Duodenal mucosa (tissue), 2 donors: ENCODE results near the gene NDUFC2.
"Not testable (repeated sequence)": the region's sequence is repeated elsewhere in the genome, so short reads cannot be mapped to it uniquely, and the experiment has no call there.

Experiments used
- H3K27ac ChIP-seq: one replicate; pipeline ENCODE4 v1.7.0; 2013; ENCODE audit warnings: low read depth, low read length
- H3K27me3 ChIP-seq, 2 donors: one replicate each; pipeline ENCODE4 v1.7.0; 2013; ENCODE audit warnings: low read length in 2 of 2, control low read depth in 1 of 2; ENCODE audit not compliant: insufficient read depth in 2 of 2, control insufficient read depth in 1 of 2
- H3K36me3 ChIP-seq, 2 donors: one replicate each; pipeline ENCODE4 v1.7.0; 2013; ENCODE audit warnings: low read length in 2 of 2, control low read depth in 1 of 2; ENCODE audit not compliant: insufficient read depth in 2 of 2, control insufficient read depth in 1 of 2
- H3K4me1 ChIP-seq, 2 donors: one replicate each; pipeline ENCODE4 v1.7.0; 2013; ENCODE audit warnings: low read length in 2 of 2, control low read depth in 1 of 2; ENCODE audit not compliant: insufficient read depth in 2 of 2, control insufficient read depth in 1 of 2
- H3K4me3 ChIP-seq, 2 donors: one replicate each; pipeline ENCODE4 v1.7.0; 2013; ENCODE audit warnings: low read length in 2 of 2, low read depth in 1 of 2
- H3K9ac ChIP-seq, 2 donors: one replicate each; pipeline ENCODE4 v1.7.0; 2013; ENCODE audit warnings: low read length in 2 of 2, low read depth in 1 of 2
- H3K9me3 ChIP-seq, 2 donors: one replicate each; pipeline ENCODE4 v1.7.0; 2013; ENCODE audit warnings: low read length in 2 of 2, control low read depth in 1 of 2; ENCODE audit not compliant: control insufficient read depth in 1 of 2

Gene NDUFC2

DNA sequence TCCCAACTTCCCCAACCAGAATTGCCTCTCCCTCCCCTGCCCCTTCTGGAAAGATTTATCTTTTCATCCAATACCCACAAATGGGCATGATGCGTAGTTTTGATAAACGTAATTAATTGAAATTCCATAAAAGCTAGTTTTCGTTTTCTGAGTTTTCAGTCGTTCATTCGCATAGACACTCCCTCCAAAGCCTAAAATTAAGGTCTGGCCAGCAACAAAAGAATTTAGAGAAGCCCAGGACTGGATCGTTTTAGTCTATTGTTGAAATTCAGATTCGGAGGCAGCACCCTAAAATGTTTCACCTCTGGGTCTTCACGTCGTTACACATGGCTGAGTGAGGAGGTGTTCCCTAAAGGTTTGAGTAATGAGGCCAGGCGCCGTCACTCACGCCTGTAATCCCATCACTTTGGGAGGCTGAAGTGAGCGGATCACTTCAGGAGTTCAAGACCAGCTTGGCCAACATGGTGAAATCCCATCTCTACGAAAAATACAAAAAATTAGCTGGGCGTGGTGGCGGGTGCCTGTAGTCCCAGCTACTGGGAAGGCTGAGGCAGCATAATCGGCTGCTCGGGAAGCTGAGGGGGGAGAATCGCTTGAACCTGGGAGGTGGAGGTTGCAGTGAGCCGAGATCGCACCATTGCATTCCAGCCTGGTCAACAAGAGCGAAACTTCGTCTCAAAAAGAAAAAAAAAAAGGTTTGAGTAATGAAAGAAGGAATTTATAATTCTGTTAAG lies 589 bp upstream of the NDUFC2 start:
- no peaks in the 10 kb centered on the region for H3K36me3 ChIP-seq
- H3K4me1 ChIP-seq: peaks cover 28 to 37% of the 10 kb centered on the region in 2 donors
- H3K9ac ChIP-seq: peak overlapping the region; percentile 91 to 96
- no peaks in the 10 kb centered on the region for H3K9me3 ChIP-seq
- H3K27ac ChIP-seq: peak overlapping the region; percentile 1
- H3K4me3 ChIP-seq: peak overlapping the region; percentile 81 to 86
- H3K27me3 ChIP-seq: no peaks in the 10 kb centered on the region

DNA sequence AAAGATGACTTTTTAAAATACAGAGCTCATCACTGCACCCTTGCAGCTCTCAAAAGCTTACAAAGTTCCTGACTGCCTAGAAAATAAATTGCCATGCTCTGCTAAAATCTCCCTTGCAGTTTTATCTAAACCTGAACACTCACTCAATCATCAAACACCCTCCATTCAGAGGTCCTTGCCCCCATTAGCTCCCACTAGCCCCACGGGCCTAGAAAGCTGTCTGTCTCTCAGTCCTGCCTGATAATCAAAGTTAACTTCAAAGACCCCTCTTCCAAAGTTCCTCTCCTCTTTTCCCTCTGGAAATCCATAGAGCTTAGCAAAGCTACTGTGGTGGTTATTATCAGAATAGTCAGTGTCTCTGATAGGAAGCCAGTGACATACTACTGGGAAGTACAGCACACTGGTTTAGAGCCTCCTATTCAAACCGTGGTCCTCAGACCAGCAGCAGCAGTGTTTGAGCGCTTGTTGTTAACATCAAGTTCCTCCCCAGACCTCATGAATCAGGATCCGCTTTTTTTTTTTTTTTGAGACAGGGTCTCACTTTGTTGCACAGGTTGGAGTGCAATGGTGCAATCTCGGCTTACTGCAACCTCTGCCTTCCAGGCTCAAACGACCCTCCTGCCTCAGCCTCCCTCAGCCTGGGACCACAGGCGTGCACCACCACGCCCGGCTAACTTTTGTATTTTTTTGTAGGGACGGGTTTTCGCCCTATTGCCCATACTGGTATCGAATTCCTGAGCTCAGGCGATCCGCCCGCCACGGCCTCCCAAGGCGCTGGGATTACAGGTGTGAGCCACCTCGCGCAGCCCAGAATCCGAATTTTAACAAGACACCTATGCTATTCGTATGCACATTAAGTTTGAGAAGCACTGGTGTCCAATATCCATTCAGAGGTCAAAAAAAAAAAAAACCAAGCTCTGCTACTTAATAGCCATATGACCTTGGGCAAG lies 1.2 kb downstream of the NDUFC2 start:
- Histone ChIP-seq H3K27ac (no peak overlapping the region), H3K27me3 (no peaks in the 10 kb centered on the region), H3K9me3 (no peaks in the 10 kb centered on the region), H3K9ac (peak overlapping the region; percentile 91 to 96), H3K4me3 (peak overlapping the region; percentile 81 to 86), H3K36me3 (no peaks in the 10 kb centered on the region), H3K4me1 (peaks cover 29 to 42% of the 10 kb centered on the region in 2 donors)

DNA sequence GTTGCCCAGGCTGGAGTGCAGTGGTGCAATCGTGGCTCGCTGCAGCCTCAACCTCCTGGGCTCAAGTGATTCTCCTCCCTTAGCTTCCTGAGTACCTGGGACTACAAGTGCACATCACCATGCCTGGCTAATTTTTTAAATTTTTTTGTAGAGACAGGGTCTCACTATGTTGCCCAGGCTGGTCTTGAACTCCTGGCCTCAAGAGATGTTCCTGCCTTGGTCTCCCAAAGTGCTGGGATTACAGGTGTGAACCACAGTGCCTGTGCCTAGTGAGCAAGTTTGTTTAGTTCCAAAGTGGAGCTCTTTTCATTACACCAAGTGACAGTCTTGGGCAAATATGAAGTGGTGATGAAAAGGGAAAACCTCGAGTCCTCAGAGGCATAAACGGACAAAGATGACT lies 2.1 kb downstream of the NDUFC2 start:
- H3K36me3 ChIP-seq, H3K27me3 ChIP-seq, H3K27ac ChIP-seq, H3K9me3 ChIP-seq, H3K9ac ChIP-seq: not testable (repeated sequence)
- Histone ChIP-seq H3K4me1 (peaks cover 34 to 42% of the 10 kb centered on the region in 2 donors), H3K4me3 (peak overlapping the region; percentile 81 to 86)

DNA sequence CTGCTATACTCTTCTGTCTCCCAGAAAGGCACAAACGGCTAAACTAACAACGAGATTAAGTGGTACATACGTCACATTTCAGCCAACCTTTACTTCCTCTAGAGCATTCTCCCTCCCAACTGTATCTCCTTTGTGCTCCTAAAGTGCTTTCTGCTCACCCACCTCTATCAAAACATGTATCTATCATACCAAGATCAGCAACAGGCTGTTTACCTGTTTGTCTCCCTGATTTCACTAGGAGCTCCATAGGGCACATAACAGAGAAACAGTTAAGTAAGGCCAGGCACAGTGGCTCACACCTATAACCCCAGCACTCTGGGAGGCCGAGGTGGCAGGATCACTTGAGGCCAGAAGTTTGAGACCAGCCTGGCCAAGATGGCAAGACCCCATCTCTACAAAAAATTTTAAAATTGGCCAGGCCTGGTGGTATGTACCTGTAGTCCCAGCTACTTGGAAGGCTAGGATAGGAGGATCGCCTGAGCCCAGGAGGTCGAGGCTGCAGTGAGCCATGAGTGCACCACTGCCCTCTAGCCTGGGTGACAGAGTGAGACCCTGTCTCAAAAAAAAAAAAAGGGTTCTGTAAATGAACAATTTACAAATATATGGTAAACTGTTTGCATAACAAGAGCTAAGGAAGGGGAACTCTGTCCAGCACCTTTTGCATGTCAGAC lies 2.8 kb downstream of the NDUFC2 start:
- Histone ChIP-seq H3K9ac (no peak overlapping the region), H3K9me3 (no peaks in the 10 kb centered on the region), H3K4me3 (peak overlapping the region in 1 of 2 donors; percentile 16), H3K4me1 (peaks cover 38 to 42% of the 10 kb centered on the region in 2 donors), H3K27ac (no peak overlapping the region), H3K27me3 (no peaks in the 10 kb centered on the region), H3K36me3 (peaks cover 0 to 11% of the 10 kb centered on the region in 2 donors)

DNA sequence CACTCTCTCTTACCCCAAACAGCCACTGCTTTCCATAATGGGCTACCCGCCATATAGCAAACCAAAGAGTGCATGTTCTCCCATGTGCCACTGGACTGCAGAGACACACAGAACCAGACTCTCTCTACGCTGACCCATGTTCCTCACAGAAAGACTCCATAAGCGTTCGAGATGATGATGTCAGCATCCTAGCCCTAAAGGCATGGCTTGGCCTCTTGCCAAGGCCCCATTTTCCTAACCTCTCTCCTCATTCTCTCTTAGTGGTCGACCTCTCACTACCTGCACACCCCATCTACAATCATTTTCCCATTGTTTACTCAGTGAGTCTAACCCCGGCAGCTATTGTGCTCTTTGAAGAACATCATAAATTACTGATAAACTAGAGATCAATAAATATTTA lies 4.9 kb downstream of the NDUFC2 start:
- Histone ChIP-seq H3K27me3 (no peaks in the 10 kb centered on the region), H3K4me3 (no peak overlapping the region), H3K27ac (no peak overlapping the region), H3K9me3 (no peaks in the 10 kb centered on the region), H3K9ac (no peak overlapping the region), H3K36me3 (peaks cover 10 to 33% of the 10 kb centered on the region in 2 donors), H3K4me1 (peaks cover 38% of the 10 kb centered on the region in 2 donors)

DNA sequence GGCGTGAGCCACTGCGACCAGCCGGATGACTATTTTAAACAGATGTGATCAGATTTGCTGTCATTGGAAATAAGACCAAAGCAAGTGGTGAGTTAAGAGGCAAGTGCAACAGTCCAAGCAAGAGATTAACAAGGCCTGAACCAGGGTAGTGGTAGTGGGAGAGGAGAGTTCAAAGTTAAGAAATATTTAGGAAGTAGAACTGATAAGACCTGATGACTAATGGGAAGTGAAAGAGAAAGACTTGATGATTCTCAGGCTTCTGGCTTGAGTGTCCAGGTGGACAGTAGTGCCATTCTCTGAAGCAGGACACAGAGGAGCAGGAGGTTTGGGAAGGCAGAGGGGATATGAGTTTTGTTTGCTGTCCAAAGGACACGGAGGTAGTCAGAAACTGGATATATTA lies 7.2 kb downstream of the NDUFC2 start:
- Histone ChIP-seq H3K27me3 (no peaks in the 10 kb centered on the region), H3K9ac (no peak overlapping the region), H3K9me3 (no peaks in the 10 kb centered on the region), H3K4me1 (peaks cover 23 to 34% of the 10 kb centered on the region in 2 donors), H3K4me3 (no peak overlapping the region), H3K27ac (no peak overlapping the region), H3K36me3 (peaks cover 21 to 50% of the 10 kb centered on the region in 2 donors)

DNA sequence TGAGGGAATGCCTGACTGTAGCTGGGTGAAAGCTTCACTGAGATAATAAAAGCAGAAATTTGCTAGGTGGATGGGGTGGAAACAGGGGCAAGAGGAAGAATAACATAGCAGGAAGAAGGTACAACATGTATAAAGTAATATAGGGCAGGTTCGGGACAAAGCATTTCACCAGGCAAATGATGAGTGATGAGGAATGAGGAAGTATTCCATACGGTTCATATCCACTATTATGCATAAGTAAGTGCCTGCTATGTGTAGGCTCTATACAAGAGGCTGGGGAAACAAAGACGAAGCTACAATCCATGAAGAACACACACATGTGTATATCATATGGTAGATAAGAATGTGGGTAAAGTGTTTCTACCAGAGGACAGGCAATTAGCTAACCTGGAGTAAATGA lies 7.9 kb downstream of the NDUFC2 start:
- Histone ChIP-seq H3K9me3 (no peaks in the 10 kb centered on the region), H3K36me3 (peaks cover 24 to 52% of the 10 kb centered on the region in 2 donors), H3K4me3 (no peak overlapping the region), H3K27me3 (no peaks in the 10 kb centered on the region), H3K27ac (no peak overlapping the region), H3K4me1 (peaks cover 16 to 27% of the 10 kb centered on the region in 2 donors), H3K9ac (no peak overlapping the region)

DNA sequence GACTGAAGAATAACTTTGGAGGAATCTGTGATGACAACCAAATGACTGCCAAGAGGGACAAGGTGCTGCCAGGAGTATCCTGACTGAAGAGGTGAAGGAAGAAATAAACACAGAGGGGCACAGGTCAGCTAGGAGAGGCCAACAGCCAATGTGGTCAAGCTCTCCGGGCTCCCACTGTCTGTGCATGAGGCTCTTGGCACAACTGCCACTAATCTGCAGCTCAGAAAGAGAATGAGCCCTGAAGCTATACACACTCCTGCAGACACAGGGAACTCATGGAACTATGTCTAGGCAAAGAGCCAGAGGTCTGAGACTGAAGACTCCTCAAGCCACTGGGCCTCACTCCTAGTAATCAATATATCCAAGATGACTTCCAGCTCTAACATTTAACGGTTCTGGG lies 9.0 kb downstream of the NDUFC2 start:
- H3K4me1 ChIP-seq: peaks cover 7 to 20% of the 10 kb centered on the region in 2 donors
- H3K9ac ChIP-seq: no peak overlapping the region
- no peak overlapping the region for H3K4me3 ChIP-seq
- H3K27ac ChIP-seq: no peak overlapping the region
- peaks cover 24 to 52% of the 10 kb centered on the region in 2 donors for H3K36me3 ChIP-seq
- H3K27me3 ChIP-seq: no peaks in the 10 kb centered on the region
- H3K9me3 ChIP-seq: no peaks in the 10 kb centered on the region

DNA sequence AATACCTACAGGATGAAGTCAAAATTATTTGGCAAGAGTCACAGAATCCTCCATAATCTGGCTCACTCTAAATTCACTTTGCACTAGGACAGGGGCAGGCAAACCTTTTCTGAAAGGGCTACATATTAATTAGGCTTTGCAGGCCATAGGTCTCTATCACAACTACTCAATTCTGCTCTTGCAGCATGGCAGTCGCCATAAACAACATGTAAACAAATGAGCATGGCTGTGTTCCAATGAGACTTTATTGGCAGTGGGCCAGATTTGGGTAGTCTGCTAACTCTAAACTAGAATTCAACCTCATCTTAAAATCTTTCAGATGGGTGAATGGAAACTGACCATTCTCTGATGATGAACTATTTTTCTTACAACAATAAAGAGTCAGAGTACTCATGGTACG lies 10.2 kb downstream of the NDUFC2 start:
- no peak overlapping the region for H3K27ac ChIP-seq

More for the DNA sequence above, 10.2 kb downstream of the NDUFC2 start:
- H3K9me3 ChIP-seq: no peaks in the 10 kb centered on the region
- H3K9ac ChIP-seq: no peak overlapping the region
- peaks cover 24 to 52% of the 10 kb centered on the region in 2 donors for H3K36me3 ChIP-seq
- peaks cover 0 to 16% of the 10 kb centered on the region in 2 donors for H3K4me1 ChIP-seq
- no peaks in the 10 kb centered on the region for H3K27me3 ChIP-seq
- no peak overlapping the region for H3K4me3 ChIP-seq
